Osteoblast (primary cell): ENCODE results near the gene CDC6. TPM values are rescaled to one million over a fixed set of nuclear protein-coding genes. Genes with fewer than 3 reads are reported as not detected.
A peak's percentile ranks its signal among the peaks of the same experiment; 100 is the strongest.

Experiments used
- DNase-seq: peaks from one replicate; pipeline ENCODE4 v3.0.0; 2011; ENCODE audit warnings: low spot score, mixed read lengths; ENCODE audit not compliant: insufficient read length; ENCODE audit errors: missing footprints
- H2AFZ ChIP-seq: 2 replicates; pipeline ENCODE4 v1.6.0; 2011; ENCODE audit warnings: mild to moderate bottlenecking, low read length
- H3K27ac ChIP-seq: 2 replicates; pipeline ENCODE4 v1.5.1; 2011; ENCODE audit warnings: mild to moderate bottlenecking, low read depth, low read length, moderate library complexity
- H3K27me3 ChIP-seq: 2 replicates; pipeline ENCODE4 v1.6.0; 2012; ENCODE audit warnings: mild to moderate bottlenecking, control low read depth, inconsistent platforms, low read length, moderate library complexity; ENCODE audit not compliant: insufficient read depth
- H3K36me3 ChIP-seq: 2 replicates; pipeline ENCODE4 v1.5.1; 2011; ENCODE audit warnings: mild to moderate bottlenecking, low read length, control low read depth, moderate library complexity; ENCODE audit not compliant: insufficient read depth
- H3K4me1 ChIP-seq: 2 replicates; pipeline ENCODE4 v1.5.1; 2011; ENCODE audit warnings: mild to moderate bottlenecking, low read length, control low read depth, moderate library complexity; ENCODE audit not compliant: insufficient read depth
- H3K4me2 ChIP-seq: 2 replicates; pipeline ENCODE4 v1.6.0; 2011; ENCODE audit warnings: mild to moderate bottlenecking, low read length; ENCODE audit not compliant: insufficient read depth
- H3K4me3 ChIP-seq: fragments of 200-600 bp; sonication (generic); 3 replicates; pipeline ENCODE4 v1.5.1; 2012; ENCODE audit warnings: mild to moderate bottlenecking, low read length, inconsistent platforms; ENCODE audit not compliant: insufficient read depth
- H3K79me2 ChIP-seq: 2 replicates; pipeline ENCODE4 v1.6.0; 2012; ENCODE audit warnings: mild to moderate bottlenecking, low read length, control low read depth, inconsistent platforms; ENCODE audit not compliant: insufficient read depth
- H3K9me3 ChIP-seq: 2 replicates; pipeline ENCODE4 v1.5.1; 2011; ENCODE audit warnings: low read depth, low read length, control low read depth
- H4K20me1 ChIP-seq: 2 replicates; pipeline ENCODE4 v1.6.0; 2012; ENCODE audit warnings: mild to moderate bottlenecking, low read length, control low read depth; ENCODE audit not compliant: insufficient read depth
- total RNA-seq: library from RNA; depleted of rRNA; stranded (reverse); fragments of >200 nt; gene quantifications from 2 replicates; pipeline ENCODE4 v1.2.3, GENCODE V29; 2012
- TF ChIP-seq, protein P1 (sequence below): IDR thresholded peaks from 2 replicates; pipeline ENCODE4 v1.5.1; 2011; ENCODE audit warnings: mild to moderate bottlenecking, low read depth, low read length, moderate library complexity; ENCODE audit errors: extremely low read depth

Gene CDC6
- total RNA-seq, 1 donor, result 5.1 TPM

DNA sequence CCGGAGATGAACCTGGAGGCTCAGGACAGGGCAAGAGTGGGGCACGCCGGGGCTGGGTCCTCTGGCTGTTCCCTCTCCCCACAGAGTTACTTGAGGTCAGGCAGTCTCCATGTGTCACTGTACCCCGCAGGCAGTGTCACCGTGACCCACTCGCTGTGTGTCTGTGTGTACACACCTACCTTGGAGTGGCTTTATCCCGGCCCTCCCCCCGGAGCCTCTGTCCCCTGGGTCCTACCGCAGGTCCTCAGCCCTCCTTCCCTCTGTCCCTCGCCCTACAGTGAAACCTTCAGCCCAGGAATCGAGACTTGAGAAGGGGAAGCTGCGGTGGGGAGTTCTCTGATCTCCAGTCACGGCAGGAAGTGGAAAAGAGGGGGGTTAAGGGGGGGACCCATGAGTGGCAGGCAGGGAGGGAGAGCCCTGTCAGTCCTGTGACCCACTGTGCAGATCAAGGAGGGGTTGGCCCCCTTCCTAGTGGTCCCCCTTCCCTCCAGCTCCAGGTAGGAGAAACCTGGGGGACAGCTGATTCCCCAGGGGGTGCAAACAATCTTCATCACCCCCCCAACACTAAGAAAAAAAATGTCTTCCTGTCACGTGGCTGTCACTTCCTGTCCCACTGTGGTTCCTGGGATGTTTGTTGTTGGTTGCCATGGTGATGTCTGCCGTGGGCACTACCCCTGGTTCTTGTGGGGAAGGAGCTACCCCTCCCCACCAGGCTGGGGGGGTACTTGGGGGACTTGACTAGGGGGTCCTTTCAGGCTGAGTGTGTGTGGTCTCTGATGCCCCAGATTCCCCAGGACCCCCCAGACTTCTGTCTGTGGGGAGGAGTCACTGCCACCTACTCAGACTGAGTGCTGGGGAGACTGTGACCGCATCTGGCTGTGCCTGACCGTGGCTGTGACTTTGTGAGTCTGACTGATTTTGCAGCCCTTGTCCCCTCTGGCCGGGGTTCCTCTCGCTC, 35.0 kb downstream of the CDC6 start:
- peaks cover 60% of the 10 kb centered on the region for H4K20me1 ChIP-seq
- H2AFZ ChIP-seq, result peak overlapping the region; percentile 67
- H3K4me2 ChIP-seq, result peak overlapping the region; percentile 97
- H3K27ac ChIP-seq, result peak overlapping the region; percentile 99
- H3K9me3 ChIP-seq, result no peaks in the 10 kb centered on the region
- peak; percentile 96 for DNase-seq
- H3K4me3 ChIP-seq, result peak overlapping the region; percentile 86
- H3K36me3 ChIP-seq, result no peaks in the 10 kb centered on the region
- H3K27me3 ChIP-seq, result no peaks in the 10 kb centered on the region
- TF ChIP-seq, protein P1, sequence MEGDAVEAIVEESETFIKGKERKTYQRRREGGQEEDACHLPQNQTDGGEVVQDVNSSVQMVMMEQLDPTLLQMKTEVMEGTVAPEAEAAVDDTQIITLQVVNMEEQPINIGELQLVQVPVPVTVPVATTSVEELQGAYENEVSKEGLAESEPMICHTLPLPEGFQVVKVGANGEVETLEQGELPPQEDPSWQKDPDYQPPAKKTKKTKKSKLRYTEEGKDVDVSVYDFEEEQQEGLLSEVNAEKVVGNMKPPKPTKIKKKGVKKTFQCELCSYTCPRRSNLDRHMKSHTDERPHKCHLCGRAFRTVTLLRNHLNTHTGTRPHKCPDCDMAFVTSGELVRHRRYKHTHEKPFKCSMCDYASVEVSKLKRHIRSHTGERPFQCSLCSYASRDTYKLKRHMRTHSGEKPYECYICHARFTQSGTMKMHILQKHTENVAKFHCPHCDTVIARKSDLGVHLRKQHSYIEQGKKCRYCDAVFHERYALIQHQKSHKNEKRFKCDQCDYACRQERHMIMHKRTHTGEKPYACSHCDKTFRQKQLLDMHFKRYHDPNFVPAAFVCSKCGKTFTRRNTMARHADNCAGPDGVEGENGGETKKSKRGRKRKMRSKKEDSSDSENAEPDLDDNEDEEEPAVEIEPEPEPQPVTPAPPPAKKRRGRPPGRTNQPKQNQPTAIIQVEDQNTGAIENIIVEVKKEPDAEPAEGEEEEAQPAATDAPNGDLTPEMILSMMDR, result no peak
- H3K4me1 ChIP-seq, result peaks cover 84% of the 10 kb centered on the region
- peaks cover 94% of the 10 kb centered on the region for H3K79me2 ChIP-seq

DNA sequence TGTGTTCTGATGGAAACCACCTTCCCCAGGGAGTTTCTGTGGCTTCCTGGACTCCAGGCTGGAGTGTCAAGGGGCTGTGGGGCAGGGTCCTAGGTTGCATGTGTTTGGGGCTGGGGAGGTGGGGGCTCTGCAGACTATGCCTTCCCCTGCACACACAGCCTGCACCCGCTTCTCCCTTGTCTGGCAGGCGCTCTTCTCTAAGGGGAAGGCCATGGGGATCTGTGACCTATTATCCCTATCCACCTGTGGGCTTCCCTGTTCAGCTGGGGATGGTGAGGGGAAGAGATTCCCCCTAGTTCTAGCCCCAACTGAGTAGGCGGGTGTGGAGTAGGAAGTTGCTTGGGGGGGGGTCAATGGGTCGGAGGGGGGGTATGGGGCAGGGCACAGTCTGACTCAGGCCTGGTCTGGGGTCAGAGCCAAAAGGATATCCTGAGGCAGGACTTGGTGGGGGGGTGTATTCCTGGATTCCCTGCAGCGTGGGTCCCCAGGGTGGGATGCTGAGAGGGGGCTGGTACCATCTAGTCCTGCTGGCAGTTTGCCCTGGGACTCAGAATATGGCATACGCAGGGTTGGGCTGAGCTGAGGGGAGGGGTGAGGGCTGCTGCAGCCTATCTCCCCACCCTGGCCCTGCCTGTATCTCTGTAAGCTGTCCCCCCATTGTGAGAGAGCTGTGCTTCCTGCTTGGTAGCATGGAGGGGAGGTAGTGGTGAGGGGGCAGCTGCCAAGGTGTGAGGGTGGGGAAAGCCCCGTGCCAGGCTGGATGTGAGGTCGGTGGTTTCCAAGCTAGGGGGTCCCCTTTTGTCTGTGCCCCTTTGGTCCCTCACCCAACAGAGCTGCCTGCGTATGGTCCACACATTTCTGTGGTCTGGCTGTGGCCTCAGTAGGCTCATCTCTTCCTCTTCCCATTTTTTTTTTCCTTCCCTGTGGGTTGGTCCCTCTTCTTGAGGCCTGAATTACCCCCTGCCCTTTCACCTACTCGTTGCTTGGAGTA, 36.0 kb downstream of the CDC6 start:
- Histone ChIP-seq H4K20me1 (peaks cover 68% of the 10 kb centered on the region), H3K36me3 (no peaks in the 10 kb centered on the region), H2AFZ (no peak overlapping the region), H3K79me2 (peaks cover 98% of the 10 kb centered on the region), H3K4me1 (peaks cover 87% of the 10 kb centered on the region), H3K27me3 (no peaks in the 10 kb centered on the region), H3K4me2 (peak overlapping the region; percentile 97), H3K9me3 (no peaks in the 10 kb centered on the region), H3K27ac (peak overlapping the region; percentile 99), H3K4me3 (peak overlapping the region; percentile 86)
- peak; percentile 92 for DNase-seq
- TF ChIP-seq, protein P1, result no peak

DNA sequence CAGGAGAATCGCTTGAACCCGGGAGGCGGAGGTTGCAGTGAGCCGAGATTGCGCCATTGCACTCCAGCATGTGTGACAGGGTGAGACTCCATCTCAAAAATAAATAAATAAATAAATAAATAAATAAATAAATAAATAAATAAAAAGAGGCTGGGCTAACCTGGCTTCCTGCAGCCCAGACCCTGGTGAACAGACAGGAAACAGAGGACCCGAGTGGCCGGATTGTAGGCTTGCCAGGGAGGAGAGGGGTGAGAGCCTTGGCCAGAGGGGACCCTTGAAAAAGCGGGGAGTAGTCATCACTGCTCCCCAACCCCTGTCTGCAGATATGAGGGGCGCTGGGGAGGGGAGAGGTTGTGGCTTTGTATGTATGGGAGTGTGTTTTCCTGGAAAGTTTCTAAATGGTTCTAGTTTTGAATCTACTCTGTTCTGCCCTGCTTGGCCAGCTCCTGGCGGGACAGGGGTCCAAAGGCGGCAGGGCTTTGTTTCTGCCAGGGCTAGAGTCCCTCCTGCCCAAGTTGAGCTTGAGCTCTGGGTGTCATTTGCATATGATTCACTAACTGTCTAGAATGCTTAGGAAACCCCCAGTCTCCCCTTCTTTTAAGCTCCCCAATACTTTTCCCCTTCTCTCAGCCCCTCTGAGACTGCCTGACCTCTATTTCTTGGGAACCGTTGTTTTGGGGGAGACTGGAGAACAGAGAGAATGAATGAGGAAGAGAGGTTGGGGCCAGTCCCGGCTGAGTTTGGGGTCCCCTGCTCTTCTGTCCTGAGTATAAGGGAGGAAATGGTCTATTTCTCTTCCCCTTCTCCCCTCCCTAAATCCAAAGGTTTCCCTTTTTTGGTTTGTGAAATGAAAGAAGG, 37.7 kb downstream of the CDC6 start:
- Histone ChIP-seq H3K36me3 (no peaks in the 10 kb centered on the region), H3K9me3 (no peaks in the 10 kb centered on the region), H3K79me2 (peaks cover 98% of the 10 kb centered on the region), H4K20me1 (peaks cover 70% of the 10 kb centered on the region), H3K4me2 (peak overlapping the region; percentile 75), H2AFZ (no peak overlapping the region), H3K4me3 (no peak overlapping the region), H3K27ac (peak overlapping the region; percentile 51), H3K27me3 (no peaks in the 10 kb centered on the region), H3K4me1 (peaks cover 82% of the 10 kb centered on the region)
- peak; percentile 79 for DNase-seq
- TF ChIP-seq, protein P1, result no peak
